Vagina (tissue), 2 donors: ENCODE results near the gene ELF3.

Source experiments
- POLR2A ChIP-seq, 2 donors: fragments of 450-650 bp; IDR thresholded peaks; one replicate each; pipeline ENCODE4 v1.6.1; 2017; ENCODE audit warnings: antibody characterized with exemption in 2 of 2, mild to moderate bottlenecking in 2 of 2, moderate library complexity in 2 of 2
- TF ChIP-seq, protein P1 (sequence below), 3 experiments: fragments of 450-650 bp in 2 of 3; fragments of 200-600 bp in 1 of 3; sonication (generic) in 1 of 3; IDR thresholded peaks; one replicate each; pipeline ENCODE4 v1.5.1; 2017 to 2019; ENCODE audit warnings: antibody characterized with exemption in 3 of 3, mild to moderate bottlenecking in 2 of 3, moderate library complexity in 2 of 3

GRCh38 chr1:201968202-201968925, 42.0 kb upstream of the ELF3 start:
- TF ChIP-seq, protein P1, sequence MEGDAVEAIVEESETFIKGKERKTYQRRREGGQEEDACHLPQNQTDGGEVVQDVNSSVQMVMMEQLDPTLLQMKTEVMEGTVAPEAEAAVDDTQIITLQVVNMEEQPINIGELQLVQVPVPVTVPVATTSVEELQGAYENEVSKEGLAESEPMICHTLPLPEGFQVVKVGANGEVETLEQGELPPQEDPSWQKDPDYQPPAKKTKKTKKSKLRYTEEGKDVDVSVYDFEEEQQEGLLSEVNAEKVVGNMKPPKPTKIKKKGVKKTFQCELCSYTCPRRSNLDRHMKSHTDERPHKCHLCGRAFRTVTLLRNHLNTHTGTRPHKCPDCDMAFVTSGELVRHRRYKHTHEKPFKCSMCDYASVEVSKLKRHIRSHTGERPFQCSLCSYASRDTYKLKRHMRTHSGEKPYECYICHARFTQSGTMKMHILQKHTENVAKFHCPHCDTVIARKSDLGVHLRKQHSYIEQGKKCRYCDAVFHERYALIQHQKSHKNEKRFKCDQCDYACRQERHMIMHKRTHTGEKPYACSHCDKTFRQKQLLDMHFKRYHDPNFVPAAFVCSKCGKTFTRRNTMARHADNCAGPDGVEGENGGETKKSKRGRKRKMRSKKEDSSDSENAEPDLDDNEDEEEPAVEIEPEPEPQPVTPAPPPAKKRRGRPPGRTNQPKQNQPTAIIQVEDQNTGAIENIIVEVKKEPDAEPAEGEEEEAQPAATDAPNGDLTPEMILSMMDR (IDR thresholded peaks at IDR 0.05), result no peak
- TF ChIP-seq POLR2A (IDR thresholded peaks at IDR 0.05), result no peak
